GM12892 (cell line): ENCODE measurements around the gene OR8B8.
"Not testable (repeated sequence)": the region's sequence is repeated elsewhere in the genome, so short reads cannot be mapped to it uniquely, and the experiment has no call there.

Source experiments
- DNase-seq: peaks from one replicate; pipeline ENCODE4 v3.0.0; 2011; ENCODE audit not compliant: insufficient read length
- FAIRE-seq: peaks from 2 replicates; lab custom pipeline; 2011; peaks lifted over from hg19 to GRCh38; lab: Jason Lieb, UNC
- POLR2A ChIP-seq: IDR thresholded peaks from 2 replicates; pipeline ENCODE4 v1.6.1; 2011; ENCODE audit warnings: low read depth, low read length, control low read depth
- POLR2AphosphoS5 ChIP-seq: IDR thresholded peaks from 2 replicates; pipeline ENCODE4 v1.6.1; 2011; ENCODE audit warnings: low read depth, low read length, control low read depth
- TAF1 ChIP-seq: IDR thresholded peaks from 2 replicates; pipeline ENCODE4 v1.6.1; 2011; ENCODE audit warnings: low read depth, mild to moderate bottlenecking, control low read depth, low read length, borderline replicate concordance

OR8B8 gene

GRCh38 chr11:124470561-124471227, 25.2 kb upstream of the OR8B8 start:
- no peak for DNase-seq
- FAIRE-seq, result no peak
- TF ChIP-seq POLR2AphosphoS5, result no peak
- TF ChIP-seq POLR2A, result no peak
- no peak for TF ChIP-seq TAF1

- DNase-seq (no peak), FAIRE-seq (no peak)
- TF ChIP-seq POLR2A (no peak), TAF1 (no peak), POLR2AphosphoS5 (no peak)
These were observed 22.0 kb upstream of the OR8B8 start for GRCh38 chr11:124467381-124467927.

DNA sequence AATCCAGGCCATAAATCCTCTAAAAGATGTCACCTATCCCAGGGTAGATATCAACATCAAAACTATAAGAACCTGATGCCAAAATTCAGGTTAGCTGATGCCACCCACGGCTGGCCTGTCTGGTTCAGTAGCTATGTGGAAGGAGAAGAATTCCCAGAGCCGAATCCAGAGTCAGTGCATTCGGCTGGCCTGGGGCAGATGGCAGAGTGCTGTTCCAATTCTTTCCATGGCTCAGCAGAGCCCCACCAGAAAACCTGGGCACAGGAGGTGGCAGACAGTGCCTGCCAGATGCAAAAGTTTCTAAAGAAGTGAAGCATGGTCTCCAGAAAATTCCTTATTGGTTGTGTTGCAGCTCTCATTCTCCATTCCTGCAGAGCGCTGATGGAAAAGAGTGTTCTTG, 19.9 kb upstream of the OR8B8 start:
- TF ChIP-seq TAF1, result no peak
- TF ChIP-seq POLR2AphosphoS5, result no peak
- no peak for TF ChIP-seq POLR2A
- no peak for FAIRE-seq
- DNase-seq, result no peak

DNA sequence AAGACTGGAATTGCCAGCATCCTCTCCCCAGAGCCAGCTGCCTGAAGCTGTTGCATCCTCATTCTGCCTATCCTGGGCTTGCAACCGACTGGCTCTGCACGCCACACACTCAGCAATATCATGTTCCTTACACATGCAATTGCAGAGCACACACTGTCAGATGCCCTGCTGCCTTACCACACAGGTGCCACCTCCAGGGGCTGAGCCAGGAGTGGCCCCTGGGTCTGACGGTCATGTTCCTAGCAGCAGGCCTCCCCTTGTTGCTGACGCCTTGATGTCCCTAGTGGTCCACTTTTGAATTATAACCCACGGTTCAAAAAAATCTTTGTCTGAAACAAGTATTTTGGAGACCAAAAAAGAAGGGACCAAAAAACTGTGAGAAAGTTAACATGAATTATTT, 18.5 kb upstream of the OR8B8 start:
- no peak for TF ChIP-seq TAF1
- no peak for TF ChIP-seq POLR2AphosphoS5
- no peak for TF ChIP-seq POLR2A
- no peak for DNase-seq
- FAIRE-seq, result no peak

DNA sequence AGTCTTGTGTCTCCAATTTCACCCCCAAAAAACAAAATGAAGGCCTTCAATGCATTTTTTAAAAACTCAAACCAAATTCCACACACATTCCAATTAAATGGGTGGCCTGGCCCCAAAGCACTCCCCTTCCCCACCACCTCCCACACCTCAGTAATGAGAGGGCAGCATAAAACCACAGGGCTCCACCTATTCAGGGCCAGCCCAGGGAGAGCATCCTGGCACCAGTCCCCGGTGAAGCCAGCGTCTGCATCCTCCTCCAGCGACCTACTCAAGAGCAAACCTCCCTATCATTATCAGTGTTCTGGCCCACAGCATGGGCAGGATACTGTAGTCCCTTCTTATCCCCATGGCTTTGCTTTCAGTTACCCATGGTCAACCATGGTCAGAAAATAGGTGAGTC, 17.8 kb upstream of the OR8B8 start:
- no peak for TF ChIP-seq POLR2AphosphoS5
- no peak for TF ChIP-seq POLR2A
- no peak for TF ChIP-seq TAF1
- DNase-seq, result no peak
- FAIRE-seq, result no peak

DNA sequence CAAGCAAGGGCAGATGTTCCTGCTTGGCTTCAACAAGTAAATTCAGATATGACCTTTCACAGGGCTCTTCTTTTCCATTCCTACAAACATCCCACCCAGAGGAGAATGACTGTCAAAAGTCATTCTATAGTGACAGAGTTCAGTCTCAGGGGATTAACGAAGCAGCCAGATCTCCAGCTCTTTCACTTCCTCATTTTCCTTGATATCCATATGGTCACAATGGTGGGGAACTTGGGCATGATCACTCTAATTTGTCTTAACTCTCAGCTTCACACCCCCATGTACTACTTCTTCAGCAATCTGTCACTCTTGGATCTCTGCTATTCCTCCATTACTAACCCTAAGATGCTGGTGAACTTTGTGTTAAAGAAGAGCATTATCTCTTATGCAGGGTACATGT, 15.0 kb upstream of the OR8B8 start:
- no peak for FAIRE-seq
- DNase-seq, result no peak
- TF ChIP-seq TAF1, result no peak
- no peak for TF ChIP-seq POLR2A
- TF ChIP-seq POLR2AphosphoS5, result no peak

- DNase-seq, FAIRE-seq: not testable (repeated sequence)
These were observed 13.9 kb upstream of the OR8B8 start for GRCh38 chr11:124459379-124459778.

- no peak for DNase-seq
- no peak for FAIRE-seq
- TF ChIP-seq TAF1 (no peak), POLR2AphosphoS5 (no peak), POLR2A (no peak)
These were observed 9.1 kb upstream of the OR8B8 start for GRCh38 chr11:124454552-124454951.

- no peak for TF ChIP-seq POLR2AphosphoS5
- TF ChIP-seq TAF1, result no peak
- TF ChIP-seq POLR2A, result no peak
- FAIRE-seq (no peak), DNase-seq (no peak)
These were observed 1.4 kb upstream of the OR8B8 start for GRCh38 chr11:124446916-124447315.

GRCh38 chr11:124442847-124443246, 2.6 kb downstream of the OR8B8 start:
- no peak for TF ChIP-seq POLR2AphosphoS5
- no peak for TF ChIP-seq TAF1
- no peak for TF ChIP-seq POLR2A
- DNase-seq (no peak), FAIRE-seq (no peak)

DNA sequence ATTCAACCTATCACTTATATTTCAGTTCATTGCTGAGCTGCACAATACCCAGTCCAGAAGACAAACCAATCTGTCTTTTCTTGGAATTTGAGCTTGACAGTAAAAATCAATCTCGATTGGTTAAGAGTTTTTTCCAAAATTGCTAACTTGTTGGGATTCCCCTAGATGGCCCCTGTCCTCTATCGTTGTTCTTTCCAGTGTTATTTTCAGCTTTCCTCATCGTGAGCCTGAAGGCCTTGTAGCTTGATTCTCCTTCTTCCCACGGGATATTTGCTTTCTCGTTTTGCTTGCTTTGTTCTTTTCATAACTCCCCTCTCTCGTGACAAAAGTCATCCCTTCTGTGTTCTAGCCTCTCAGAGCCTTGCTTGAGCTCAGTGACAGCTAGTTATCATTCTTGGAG, 3.1 kb downstream of the OR8B8 start:
- TF ChIP-seq POLR2A (no peak), TAF1 (no peak), POLR2AphosphoS5 (no peak)
- FAIRE-seq, result no peak

DNA sequence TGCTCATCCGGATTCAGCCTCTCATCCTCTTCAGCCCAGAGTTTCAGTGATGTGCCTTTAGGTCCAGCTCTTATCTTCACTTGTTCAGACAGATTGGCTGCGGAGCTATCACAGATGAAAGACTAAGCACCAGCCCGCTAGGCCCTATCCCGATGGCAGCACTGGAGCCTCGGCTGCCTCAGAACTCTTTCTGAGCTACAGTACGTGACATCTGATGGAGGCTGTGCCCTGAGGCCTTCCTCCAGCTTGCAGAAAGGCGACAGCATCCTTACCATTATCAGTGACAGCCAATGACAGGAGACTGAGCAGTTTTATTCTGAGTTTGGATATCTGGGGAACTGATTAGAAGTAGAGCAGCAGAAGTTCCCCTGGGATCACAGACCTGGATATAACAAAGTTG, 4.0 kb downstream of the OR8B8 start:
- no peak for FAIRE-seq
- DNase-seq, result no peak
- TF ChIP-seq POLR2AphosphoS5 (no peak), TAF1 (no peak)

More for the DNA sequence above, 3.1 kb downstream of the OR8B8 start:
- no peak for DNase-seq

- DNase-seq (no peak), FAIRE-seq (no peak)
- TF ChIP-seq POLR2A, result no peak
These were observed 4.4 kb downstream of the OR8B8 start for GRCh38 chr11:124441081-124441480.
